NT2/D1 (cell line): ENCODE measurements around the gene NXPH3.

Experiments used
- DNase-seq: peaks from one replicate; pipeline ENCODE4 v3.0.0-alpha.2; 2011; ENCODE audit warnings: low read depth, low spot score
- H3K27me3 ChIP-seq: 2 replicates; pipeline ENCODE4 v1.6.0; 2011; ENCODE audit warnings: mild to moderate bottlenecking; ENCODE audit not compliant: insufficient read length, insufficient read depth
- H3K36me3 ChIP-seq: 2 replicates; pipeline ENCODE4 v1.6.1; 2011; ENCODE audit warnings: mild to moderate bottlenecking, low read length, mixed read lengths; ENCODE audit not compliant: insufficient read depth, insufficient read length
- H3K4me1 ChIP-seq: 2 replicates; pipeline ENCODE4 v1.5.1; 2011; ENCODE audit not compliant: insufficient read depth, insufficient read length
- H3K4me3 ChIP-seq: 2 replicates; pipeline ENCODE4 v1.5.1; 2011; ENCODE audit warnings: low read depth; ENCODE audit not compliant: insufficient read length
- H3K9ac ChIP-seq: 2 replicates; pipeline ENCODE4 v1.6.0; 2011; ENCODE audit warnings: low read depth; ENCODE audit not compliant: insufficient read length
- H3K9me3 ChIP-seq: 2 replicates; pipeline ENCODE4 v1.5.1; 2011; ENCODE audit warnings: mild to moderate bottlenecking, low read length; ENCODE audit not compliant: insufficient read depth
- SUZ12 ChIP-seq: IDR thresholded peaks from 2 replicates; pipeline ENCODE4 v1.6.1; 2011; ENCODE audit not compliant: insufficient read length, insufficient read depth; ENCODE audit errors: extremely low read depth
- YY1 ChIP-seq: IDR thresholded peaks from 2 replicates; pipeline ENCODE4 v1.6.1; 2011; ENCODE audit not compliant: insufficient read length, insufficient read depth
- ZNF274 ChIP-seq: IDR thresholded peaks from 2 replicates; pipeline ENCODE4 v1.6.1; 2011; ENCODE audit warnings: mild to moderate bottlenecking, low read depth, low read length

The NXPH3 gene

GRCh38 chr17:49600949-49601348 lies 25.3 kb downstream of the NXPH3 start:
- Histone ChIP-seq H3K4me3 (no peak overlapping the region), H3K4me1 (peaks cover 7% of the 10 kb centered on the region), H3K27me3 (no peaks in the 10 kb centered on the region), H3K9ac (no peak overlapping the region), H3K9me3 (no peaks in the 10 kb centered on the region), H3K36me3 (peaks cover 72% of the 10 kb centered on the region)
- DNase-seq = no peak
- TF ChIP-seq ZNF274 (no peak), YY1 (no peak), SUZ12 (no peak)

- Histone ChIP-seq H3K36me3 (peaks cover 69% of the 10 kb centered on the region), H3K9ac (no peak overlapping the region), H3K27me3 (no peaks in the 10 kb centered on the region), H3K4me3 (no peak overlapping the region), H3K4me1 (peaks cover 7% of the 10 kb centered on the region), H3K9me3 (no peaks in the 10 kb centered on the region)
- DNase-seq = no peak
- TF ChIP-seq YY1 = no peak
- TF ChIP-seq ZNF274 = no peak
- TF ChIP-seq SUZ12 = no peak
Measured at GRCh38 chr17:49602783-49603182, 27.1 kb downstream of the NXPH3 start.

GRCh38 chr17:49603238-49603637 lies 27.6 kb downstream of the NXPH3 start:
- Histone ChIP-seq H3K4me3 (no peak overlapping the region), H3K4me1 (peaks cover 7% of the 10 kb centered on the region), H3K27me3 (no peaks in the 10 kb centered on the region), H3K36me3 (peaks cover 69% of the 10 kb centered on the region), H3K9ac (no peak overlapping the region), H3K9me3 (no peaks in the 10 kb centered on the region)
- TF ChIP-seq SUZ12 (no peak), ZNF274 (no peak), YY1 (no peak)
- no peak for DNase-seq

GRCh38 chr17:49603720-49604119 lies 28.0 kb downstream of the NXPH3 start:
- Histone ChIP-seq H3K9me3 (no peaks in the 10 kb centered on the region), H3K4me3 (no peak overlapping the region), H3K27me3 (no peaks in the 10 kb centered on the region), H3K4me1 (peaks cover 7% of the 10 kb centered on the region), H3K36me3 (peaks cover 69% of the 10 kb centered on the region), H3K9ac (no peak overlapping the region)
- TF ChIP-seq SUZ12 = no peak
- TF ChIP-seq ZNF274 = no peak
- TF ChIP-seq YY1 = no peak
- no peak for DNase-seq

GRCh38 chr17:49604314-49604869 lies 28.7 kb downstream of the NXPH3 start:
- Histone ChIP-seq H3K9me3 (no peaks in the 10 kb centered on the region), H3K27me3 (no peaks in the 10 kb centered on the region), H3K4me1 (peaks cover 7% of the 10 kb centered on the region), H3K4me3 (no peak overlapping the region), H3K9ac (no peak overlapping the region), H3K36me3 (peaks cover 67% of the 10 kb centered on the region)
- no peak for DNase-seq
- no peak for TF ChIP-seq YY1
- no peak for TF ChIP-seq SUZ12
- TF ChIP-seq ZNF274 = no peak

- Histone ChIP-seq H3K9me3 (no peaks in the 10 kb centered on the region), H3K27me3 (no peaks in the 10 kb centered on the region), H3K4me3 (no peak overlapping the region), H3K36me3 (peaks cover 56% of the 10 kb centered on the region), H3K9ac (no peak overlapping the region), H3K4me1 (no peaks in the 10 kb centered on the region)
- TF ChIP-seq YY1 (no peak), ZNF274 (no peak), SUZ12 (no peak)
- no peak for DNase-seq
Measured at GRCh38 chr17:49610883-49611584, 35.4 kb downstream of the NXPH3 start.

GRCh38 chr17:49612726-49613125 lies 37.1 kb downstream of the NXPH3 start:
- Histone ChIP-seq H3K9me3 (no peaks in the 10 kb centered on the region), H3K27me3 (no peaks in the 10 kb centered on the region), H3K4me1 (no peaks in the 10 kb centered on the region), H3K9ac (no peak overlapping the region), H3K36me3 (peaks cover 50% of the 10 kb centered on the region), H3K4me3 (no peak overlapping the region)
- no peak for DNase-seq
- no peak for TF ChIP-seq YY1
- TF ChIP-seq SUZ12 = no peak
- no peak for TF ChIP-seq ZNF274
